GM12892 (cell line): ENCODE results near the gene LGI4.

ENCODE experiments used
- DNase-seq: peaks from one replicate; pipeline ENCODE4 v3.0.0; 2011; ENCODE audit not compliant: insufficient read length
- FAIRE-seq: peaks from 2 replicates; lab custom pipeline; 2011; peaks lifted over from hg19 to GRCh38; lab: Jason Lieb, UNC
- POLR2A ChIP-seq: IDR thresholded peaks from 2 replicates; pipeline ENCODE4 v1.6.1; 2011; ENCODE audit warnings: low read depth, low read length, control low read depth
- POLR2AphosphoS5 ChIP-seq: IDR thresholded peaks from 2 replicates; pipeline ENCODE4 v1.6.1; 2011; ENCODE audit warnings: low read depth, low read length, control low read depth
- TAF1 ChIP-seq: IDR thresholded peaks from 2 replicates; pipeline ENCODE4 v1.6.1; 2011; ENCODE audit warnings: low read depth, mild to moderate bottlenecking, control low read depth, low read length, borderline replicate concordance

LGI4 gene

DNA sequence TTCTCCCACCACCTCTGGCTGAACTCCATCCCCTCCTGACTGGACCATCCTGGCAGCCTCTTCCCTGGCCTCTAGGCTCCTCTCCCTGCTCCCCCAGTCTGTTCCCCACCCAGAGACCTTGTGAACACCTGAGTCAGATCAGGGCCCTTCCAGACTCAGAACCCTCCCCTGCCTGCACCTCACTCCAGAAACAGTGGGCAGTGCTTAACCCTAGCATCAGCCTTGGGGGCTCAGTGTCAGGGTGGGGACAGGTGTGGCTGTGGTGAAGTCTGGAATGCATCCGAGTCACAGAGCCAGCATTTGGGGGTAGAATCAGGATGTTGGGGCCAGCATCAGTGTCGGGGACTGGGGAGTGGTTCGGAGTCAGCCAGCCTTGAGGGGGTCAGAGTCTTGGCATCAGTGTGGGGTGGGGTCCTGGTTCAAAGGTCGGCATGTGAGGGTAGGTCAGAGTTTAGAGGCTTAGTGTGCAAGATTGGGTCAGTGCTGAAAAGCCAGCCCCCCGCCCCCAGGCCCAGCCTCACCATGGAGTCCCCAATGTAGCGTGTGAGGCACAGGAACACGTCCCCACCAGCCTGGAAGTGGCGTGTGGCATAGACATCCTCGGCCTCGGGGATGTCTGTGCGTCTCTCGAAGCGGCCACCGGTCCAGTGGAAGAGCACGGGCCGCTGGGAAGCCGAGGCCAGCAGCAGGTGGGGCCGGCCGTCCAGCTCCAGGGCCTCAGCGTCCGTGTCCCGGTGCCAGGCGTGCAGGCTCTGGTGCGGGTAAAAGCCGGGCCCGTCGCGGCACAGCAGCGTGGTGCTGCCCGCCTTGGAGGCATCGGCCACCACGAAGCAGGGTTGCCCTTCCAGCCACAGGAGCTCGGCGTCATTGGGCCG is 8.9 kb downstream of the LGI4 start:
- DNase-seq (no peak), FAIRE-seq (no peak)
- TF ChIP-seq TAF1 (no peak), POLR2AphosphoS5 (no peak), POLR2A (no peak)

DNA sequence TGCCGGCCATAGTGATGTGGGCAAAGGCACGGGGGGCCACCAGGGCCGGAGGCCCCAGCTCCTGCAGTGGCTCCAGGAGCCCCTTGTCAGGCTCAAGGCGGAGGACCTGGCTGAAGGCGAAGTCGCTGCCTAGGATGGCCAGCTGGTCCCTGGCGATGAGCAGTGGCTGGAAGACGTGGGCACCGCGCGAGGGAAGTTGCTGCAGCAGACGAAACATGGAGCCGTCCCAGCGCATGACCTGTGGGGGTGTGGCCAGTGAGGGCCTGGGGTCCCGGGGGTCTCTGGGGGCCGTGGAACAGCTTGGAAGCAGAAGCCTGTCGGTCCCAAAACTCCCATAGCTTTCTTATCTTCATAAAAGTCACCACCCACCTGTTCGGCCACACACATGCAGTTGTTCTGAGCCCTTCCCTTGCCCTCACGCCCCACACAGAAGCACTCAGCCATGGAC is 9.6 kb downstream of the LGI4 start:
- no peak for FAIRE-seq
- no peak for DNase-seq
- TF ChIP-seq TAF1 (no peak), POLR2AphosphoS5 (no peak), POLR2A (no peak)

DNA sequence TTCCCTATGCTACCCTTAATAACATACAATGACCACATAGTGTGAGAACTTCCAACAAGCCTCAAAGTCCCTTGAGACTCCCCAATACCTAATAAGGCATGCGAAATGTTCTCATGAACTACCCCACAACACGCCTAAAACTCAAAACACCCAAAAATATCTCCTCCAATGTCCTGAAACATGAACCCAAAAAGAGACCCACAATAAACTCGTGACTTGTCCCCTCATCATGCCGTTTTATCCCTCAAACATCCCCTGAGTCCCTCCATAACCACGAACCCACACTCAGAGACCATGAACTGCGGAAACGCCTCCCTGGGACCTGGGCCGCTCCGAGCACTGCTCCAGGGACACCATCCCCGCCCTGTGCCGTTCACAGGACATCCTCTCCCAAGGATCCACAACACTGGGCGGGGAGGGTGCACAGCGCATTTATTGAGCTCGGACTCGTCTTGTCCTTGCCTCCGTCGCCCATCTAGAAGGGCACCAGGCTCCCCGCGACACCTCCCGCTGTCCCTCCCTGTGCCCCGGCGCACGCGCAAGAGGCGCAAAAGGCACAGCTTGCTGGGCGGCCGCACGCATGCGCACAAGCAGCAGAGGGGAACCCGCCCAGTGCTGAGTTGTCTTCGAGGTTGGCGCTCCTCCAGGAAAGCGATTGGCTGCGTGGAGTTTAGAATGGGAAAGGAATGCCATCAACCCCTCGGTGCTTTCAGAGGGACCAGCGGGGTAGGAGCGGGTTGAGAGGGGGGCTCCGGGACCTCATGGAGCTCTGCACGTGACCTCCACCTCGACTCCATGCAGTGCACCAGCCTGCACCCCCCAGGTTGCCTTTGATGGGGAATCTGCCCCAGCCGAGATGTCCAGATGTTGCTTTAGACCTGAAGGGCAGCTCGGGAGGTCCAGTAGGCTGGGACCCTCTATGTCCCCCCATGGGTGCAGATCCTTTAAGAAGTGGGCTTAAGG is 10.5 kb downstream of the LGI4 start:
- TF ChIP-seq POLR2A (no peak; the same call in 1 of the 2 replicates), TAF1 (no peak), POLR2AphosphoS5 (no peak)
- peak; percentile 94 for FAIRE-seq
- DNase-seq, result peak; percentile 98

DNA sequence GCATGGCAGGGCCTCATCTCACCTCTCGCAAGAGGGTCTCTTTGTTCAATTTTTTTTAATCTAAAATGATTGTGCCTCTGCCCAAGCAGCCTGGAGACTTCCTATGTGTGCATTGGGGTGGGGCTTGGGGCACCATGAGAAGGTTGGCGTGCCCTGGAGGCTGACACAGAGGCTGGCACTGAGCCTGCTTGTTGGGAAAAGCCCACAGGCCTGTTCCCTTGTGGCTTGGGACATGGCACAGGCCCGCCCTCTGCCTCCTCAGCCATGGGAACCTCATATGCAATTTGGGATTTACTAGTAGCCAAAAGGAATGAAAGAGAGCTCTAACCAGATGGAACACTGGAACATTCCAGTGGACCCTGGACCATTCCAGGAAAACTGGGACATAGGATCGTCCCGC is 11.3 kb downstream of the LGI4 start:
- no peak for DNase-seq
- TF ChIP-seq TAF1, result no peak

DNA sequence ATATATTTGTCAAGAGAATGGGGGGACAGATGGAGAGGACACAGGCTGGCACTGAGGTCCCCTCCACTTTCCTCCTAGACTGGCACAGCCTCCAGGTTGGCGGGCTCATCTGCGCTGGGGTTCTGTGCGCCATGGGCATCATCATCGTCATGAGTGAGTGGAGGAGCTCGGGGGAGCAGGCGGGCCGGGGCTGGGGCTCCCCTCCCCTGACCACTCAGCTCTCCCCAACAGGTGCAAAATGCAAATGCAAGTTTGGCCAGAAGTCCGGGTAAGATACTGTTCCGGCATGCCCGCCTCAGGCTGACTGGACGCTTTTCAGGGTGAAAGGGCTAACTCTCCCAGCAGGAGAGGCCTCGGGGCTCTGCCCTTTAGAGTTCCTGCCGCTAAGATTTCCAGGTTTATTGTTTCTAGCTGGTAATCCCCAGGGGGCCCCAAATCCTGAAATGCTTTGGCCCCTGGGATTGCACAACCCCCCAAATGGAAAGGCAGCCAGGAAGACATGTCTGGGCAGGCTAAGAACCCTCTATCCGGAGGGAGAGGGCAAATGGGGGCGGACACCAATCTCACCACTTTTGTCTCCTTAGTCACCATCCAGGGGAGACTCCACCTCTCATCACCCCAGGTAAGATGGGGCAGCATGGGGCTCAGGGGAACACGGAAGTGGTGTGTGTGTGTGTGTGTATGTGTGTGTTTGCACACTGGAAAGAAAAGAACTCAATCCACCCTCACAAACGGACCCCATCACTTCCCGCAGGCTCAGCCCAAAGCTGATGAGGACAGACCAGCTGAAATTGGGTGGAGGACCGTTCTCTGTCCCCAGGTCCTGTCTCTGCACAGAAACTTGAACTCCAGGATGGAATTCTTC is 11.9 kb downstream of the LGI4 start:
- no peak for TF ChIP-seq TAF1
- TF ChIP-seq POLR2AphosphoS5, result no peak
- TF ChIP-seq POLR2A, result no peak
- DNase-seq (no peak), FAIRE-seq (no peak)

More for the DNA sequence above, 11.3 kb downstream of the LGI4 start:
- no peak for FAIRE-seq

DNA sequence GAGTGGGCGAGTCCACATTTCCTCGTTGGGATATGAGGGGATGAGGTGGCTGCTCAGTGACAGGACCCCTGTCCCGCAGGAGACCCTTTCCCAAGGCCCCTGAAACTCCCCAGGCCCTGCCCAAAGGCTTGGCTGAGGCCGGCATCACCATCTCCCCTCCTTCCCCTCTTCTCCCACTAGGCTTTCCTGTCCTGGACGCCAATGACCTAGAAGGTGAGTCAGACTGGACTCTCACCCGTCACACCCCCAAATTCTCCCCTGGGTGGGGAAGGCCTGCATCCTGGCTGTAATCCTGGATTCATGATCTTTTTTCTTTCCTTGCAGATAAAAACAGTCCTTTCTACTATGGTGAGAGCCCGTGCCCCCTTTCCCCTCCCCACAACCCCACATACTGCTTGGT is 14.0 kb downstream of the LGI4 start:
- no peak for FAIRE-seq
- TF ChIP-seq POLR2AphosphoS5 (no peak), TAF1 (no peak), POLR2A (no peak)
- DNase-seq, result no peak

DNA sequence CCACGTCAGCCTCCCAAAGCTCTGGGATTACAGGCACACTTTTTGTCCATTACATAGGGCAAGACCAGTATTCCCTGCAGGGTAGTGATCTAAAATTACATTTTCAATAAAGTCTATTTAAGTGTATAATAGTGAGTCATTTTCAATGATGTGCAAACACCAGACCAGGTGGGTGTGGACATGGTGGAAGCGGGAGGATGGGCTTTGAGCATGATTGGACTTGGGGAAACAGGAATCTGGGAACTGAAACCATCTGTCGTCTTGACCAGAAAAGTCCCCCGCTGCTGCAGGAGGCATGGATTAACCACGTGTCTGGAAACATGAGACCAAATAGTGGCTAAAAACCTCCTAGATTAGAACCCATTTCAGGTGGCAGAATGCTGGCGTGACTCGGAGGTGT is 14.4 kb downstream of the LGI4 start:
- DNase-seq (no peak), FAIRE-seq (no peak)
- TF ChIP-seq POLR2A (no peak), TAF1 (no peak), POLR2AphosphoS5 (no peak)

DNA sequence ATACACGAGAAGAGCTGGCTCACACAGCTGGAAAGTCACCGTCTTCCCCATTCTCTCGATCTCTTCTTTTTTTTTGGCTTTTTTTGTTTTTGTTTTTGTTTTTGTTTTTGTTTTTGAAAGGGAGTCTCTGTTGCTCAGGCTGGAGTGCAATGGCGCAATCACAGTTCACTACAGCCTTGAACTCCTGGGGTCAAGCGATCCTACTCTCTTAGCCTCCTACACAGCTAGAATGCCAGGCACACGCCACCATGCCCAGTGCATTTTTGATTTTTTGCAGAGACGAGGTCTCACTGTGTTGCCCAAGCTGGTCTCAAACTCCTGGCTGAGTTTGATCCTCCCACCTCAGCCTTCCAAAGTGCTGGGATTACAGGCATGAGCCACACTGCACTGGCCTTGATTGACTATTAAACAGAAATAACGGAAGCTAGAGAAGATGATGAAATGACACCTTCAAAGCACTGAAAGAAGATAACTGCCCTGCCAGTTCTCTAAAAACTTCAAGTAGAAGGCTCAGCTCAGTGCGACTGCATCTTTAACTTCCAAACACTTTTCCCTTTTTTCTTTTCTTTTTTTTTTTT is 15.2 kb downstream of the LGI4 start:
- TF ChIP-seq POLR2A, result no peak
- no peak for TF ChIP-seq POLR2AphosphoS5
- no peak for TF ChIP-seq TAF1
- FAIRE-seq, result no peak
- DNase-seq, result no peak

DNA sequence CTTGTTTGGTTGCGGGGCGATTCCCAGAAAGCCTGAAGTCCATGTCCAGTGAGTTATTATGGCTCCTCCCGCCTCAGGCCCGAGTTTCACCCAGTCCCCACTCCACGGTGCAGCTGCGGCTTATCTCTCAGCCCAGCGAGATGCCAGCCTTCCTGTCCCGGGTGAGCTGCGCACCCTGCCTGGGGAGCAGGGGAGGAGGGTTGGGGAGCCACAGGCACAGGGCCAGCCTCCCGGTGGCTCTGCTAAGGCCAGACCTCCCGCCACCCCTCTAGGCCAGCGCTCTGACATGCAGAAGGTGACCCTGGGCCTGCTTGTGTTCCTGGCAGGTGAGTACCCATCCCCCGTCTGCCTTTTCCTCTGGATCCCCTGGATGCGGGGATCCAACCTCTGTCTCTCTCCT is 15.8 kb downstream of the LGI4 start:
- TF ChIP-seq POLR2AphosphoS5 (no peak), TAF1 (no peak), POLR2A (no peak)

DNA sequence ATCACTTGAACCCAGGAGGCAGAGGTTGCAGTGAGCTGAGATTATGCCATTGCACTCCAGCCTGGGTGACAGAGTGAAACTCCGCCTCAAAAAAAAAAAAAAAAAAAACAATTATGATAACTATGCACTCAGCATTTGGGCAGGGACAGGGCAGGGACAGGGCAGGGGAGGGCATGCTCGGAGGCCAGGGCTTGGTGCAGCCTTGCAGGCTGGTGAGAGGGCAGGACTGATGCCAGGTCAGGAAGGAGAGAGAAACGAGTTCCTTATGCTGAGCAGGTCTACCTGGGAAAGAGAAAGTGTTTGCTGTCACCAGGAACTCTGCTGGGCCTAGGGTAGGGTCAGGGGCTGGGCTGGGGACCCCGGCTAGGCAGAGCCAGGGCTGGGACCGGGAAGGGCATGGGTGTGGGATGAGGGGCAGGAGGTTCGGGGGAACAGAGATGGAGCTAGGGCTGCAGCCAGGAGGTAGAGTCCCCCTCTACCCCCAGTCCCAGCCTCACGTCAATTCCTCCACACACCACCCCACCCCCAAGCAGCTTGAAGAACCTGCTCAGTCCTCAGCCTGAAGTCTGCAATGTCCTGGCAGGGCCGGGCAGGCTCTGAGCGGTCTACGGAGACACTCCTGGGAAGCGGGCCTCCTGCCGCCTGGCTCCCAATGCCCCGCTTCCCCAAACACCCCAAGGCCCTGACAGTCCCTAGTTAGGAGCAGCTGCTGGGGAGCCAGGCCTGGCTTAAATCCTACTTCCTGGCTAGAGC is 16.4 kb downstream of the LGI4 start:
- DNase-seq, result no peak

More for the DNA sequence above, 15.8 kb downstream of the LGI4 start:
- no peak for DNase-seq
- no peak for FAIRE-seq

More for the DNA sequence above, 16.4 kb downstream of the LGI4 start:
- no peak for FAIRE-seq
- TF ChIP-seq TAF1, result no peak
- TF ChIP-seq POLR2AphosphoS5, result no peak
- TF ChIP-seq POLR2A, result no peak
